ENCODE data around the gene PREX1. TPM values are rescaled to one million over a fixed set of nuclear protein-coding genes. Genes with fewer than 3 reads are reported as not detected.

Gene PREX1
- total RNA-seq, 1 experiment from 2014 or later: 20.0 TPM

- DNase-seq (ENCODE audit: low read depth, low spot score) (no peak), ATAC-seq (no peak)
- Histone ChIP-seq H3K4me3 (ENCODE audit: low read depth in 2 of 2, low read length in 2 of 2) (no peak overlapping the region), H3K4me1 (ENCODE audit: control insufficient read depth, insufficient read depth, low read length) (no peaks in the 10 kb centered on the region), H3K9me3 (ENCODE audit: control insufficient read depth, insufficient read depth, low read depth, low read length) (no peaks in the 10 kb centered on the region), H3K36me3 (ENCODE audit: control insufficient read depth, insufficient read depth, low read length) (no peaks in the 10 kb centered on the region), H3K27ac (ENCODE audit: low read length) (no peak overlapping the region), H3K27me3 (ENCODE audit: control insufficient read depth, insufficient read depth, low read length) (no peaks in the 10 kb centered on the region)
- ChIA-PET CTCF (no interaction called here), POLR2A (no interaction called here)
- no TSS peak for BruUV-seq (replicated peaks)
- in situ Hi-C loops (cut with HindIII; ENCODE audit: low pct_unique_long_range_greater_than_20kb, low sequenced_read_pairs) (no loop called here), intact Hi-C loops (cut with micrococcal nuclease; ENCODE audit: unreplicated experiment) (no loop called here)
- no peak for TF ChIP-seq POLR2AphosphoS5 (IDR thresholded peaks at IDR 0.05; ENCODE audit: low read depth, low read length)
- no peak for TF ChIP-seq TCF7L2 (IDR thresholded peaks at IDR 0.05; ENCODE audit: low read depth, low read length)
- TF ChIP-seq SIN3A (IDR thresholded peaks at IDR 0.05; ENCODE audit: borderline replicate concordance, insufficient read depth, low read depth, low read length): no peak
- no peak for TF ChIP-seq CTCF (IDR thresholded peaks at IDR 0.05)
- TF ChIP-seq REST (IDR thresholded peaks at IDR 0.05; ENCODE audit: insufficient read depth in 1 of 2, low read depth in 2 of 2, low read length in 1 of 2): no peak
These were observed 242.5 kb downstream of the PREX1 start for GRCh38 chr20:48585061-48585870.

GRCh38 chr20:48584391-48585060, 243.3 kb downstream of the PREX1 start:
- intact Hi-C loops (cut with micrococcal nuclease; ENCODE audit: unreplicated experiment) (no loop called here), in situ Hi-C loops (cut with HindIII; ENCODE audit: low pct_unique_long_range_greater_than_20kb, low sequenced_read_pairs) (no loop called here)
- ChIA-PET CTCF (no interaction called here), POLR2A (no interaction called here)
- Histone ChIP-seq H3K36me3 (ENCODE audit: control insufficient read depth, insufficient read depth, low read length) (no peaks in the 10 kb centered on the region), H3K27ac (ENCODE audit: low read length) (no peak overlapping the region), H3K9me3 (ENCODE audit: control insufficient read depth, insufficient read depth, low read depth, low read length) (no peaks in the 10 kb centered on the region), H3K4me3 (ENCODE audit: low read depth in 2 of 2, low read length in 2 of 2) (no peak overlapping the region), H3K4me1 (ENCODE audit: control insufficient read depth, insufficient read depth, low read length) (no peaks in the 10 kb centered on the region), H3K27me3 (ENCODE audit: control insufficient read depth, insufficient read depth, low read length) (no peaks in the 10 kb centered on the region)
- DNase-seq (ENCODE audit: low read depth, low spot score) (no peak), ATAC-seq (no peak)
- TF ChIP-seq POLR2AphosphoS5 (IDR thresholded peaks at IDR 0.05; ENCODE audit: low read depth, low read length) (no peak), SIN3A (IDR thresholded peaks at IDR 0.05; ENCODE audit: borderline replicate concordance, insufficient read depth, low read depth, low read length) (no peak), TCF7L2 (IDR thresholded peaks at IDR 0.05; ENCODE audit: low read depth, low read length) (no peak), CTCF (IDR thresholded peaks at IDR 0.05) (no peak), REST (IDR thresholded peaks at IDR 0.05; ENCODE audit: insufficient read depth in 1 of 2, low read depth in 2 of 2, low read length in 1 of 2) (no peak)
- BruUV-seq (replicated peaks): no TSS peak

Data from Panc1 (cell line).